ENCODE results near the gene FRS2. TPM values are rescaled to one million over a fixed set of nuclear protein-coding genes. Genes with fewer than 3 reads are reported as not detected.
A peak's percentile ranks its signal among the peaks of the same experiment; 100 is the strongest.

FRS2 gene
- total RNA-seq, 1 experiment from 2014 or later, result 33.7 TPM

DNA sequence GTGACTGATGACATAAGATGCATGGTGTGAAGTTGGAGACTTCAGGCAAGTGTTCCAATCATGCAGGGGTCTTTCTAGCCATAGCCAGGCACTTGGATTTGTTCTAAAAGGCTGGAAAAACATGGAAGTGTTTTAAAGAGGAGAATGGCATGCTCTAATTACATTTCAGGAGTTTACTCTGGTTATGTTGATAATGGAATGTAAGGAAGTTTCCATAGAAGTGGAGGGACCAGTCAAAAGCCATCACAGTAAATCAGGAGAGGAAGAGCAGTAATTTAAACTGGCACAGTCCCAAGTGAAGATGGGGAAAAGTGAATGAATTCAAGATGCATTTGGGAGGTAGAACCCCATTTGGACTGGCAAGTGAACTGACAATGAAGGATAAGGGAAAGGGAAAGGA lies 13.9 kb upstream of the FRS2 start:
- DNase-seq, result no peak
- Mint-ChIP-seq H3K36me3 (ENCODE audit: insufficient read depth in 1 of 3, low read depth in 3 of 3) (no peaks in the 10 kb centered on the region), H3K4me1 (no peaks in the 10 kb centered on the region), H3K27ac (peak overlapping the region in 1 of 3 experiments; percentile 46; a peak in 2 of 7 replicates), H3K27me3 (ENCODE audit: low read depth) (no peaks in the 10 kb centered on the region), H3K4me3 (no peak overlapping the region), H3K9me3 (no peaks in the 10 kb centered on the region; a peak in 1 of 5 replicates)
- Histone ChIP-seq H4K8ac (replicated peaks; ENCODE audit: insufficient read length, low read depth, low read length) (no peak overlapping the region), H2BK20ac (ENCODE audit: low read depth, low read length, poor library complexity, severe bottlenecking) (no peak overlapping the region), H3K79me1 (ENCODE audit: insufficient read depth, low read depth, low read length, poor library complexity, severe bottlenecking) (no peaks in the 10 kb centered on the region), H3K9me3 (ENCODE audit: control insufficient read depth, low read depth, low read length) (no peaks in the 10 kb centered on the region), H2BK120ac (ENCODE audit: low read depth, low read length, poor library complexity, severe bottlenecking) (no peak overlapping the region), H3K9ac (ENCODE audit: extremely low read depth, insufficient read length, low read length) (no peak overlapping the region), H3K4me2 (ENCODE audit: insufficient read depth, insufficient read length, low read length) (no peak overlapping the region), H3K56ac (ENCODE audit: insufficient read length, low read depth, low read length) (no peak overlapping the region), H3T11ph (ENCODE audit: low read length) (no peak overlapping the region), H3K18ac (ENCODE audit: insufficient read length, low read depth, low read length) (no peak overlapping the region), H4K91ac (ENCODE audit: insufficient read length, low read depth, low read length) (no peak overlapping the region), H4K20me1 (ENCODE audit: control insufficient read depth, insufficient read depth, insufficient read length) (no peaks in the 10 kb centered on the region), H2AFZ (ENCODE audit: low read length) (no peak overlapping the region), H3K14ac (ENCODE audit: insufficient read depth, low read length) (no peak overlapping the region), H2BK5ac (ENCODE audit: insufficient read length, low read length) (no peak overlapping the region), H3K4me1 (ENCODE audit: insufficient read depth, low read length) (no peaks in the 10 kb centered on the region), H2AK5ac (ENCODE audit: insufficient read length, low read length) (no peak overlapping the region), H3K4ac (ENCODE audit: low read depth, low read length) (no peak overlapping the region), H3K23me2 (ENCODE audit: insufficient read length, low read depth, low read length, poor library complexity, severe bottlenecking) (no peaks in the 10 kb centered on the region), H3K27me3 (ENCODE audit: insufficient read depth, low read length) (no peaks in the 10 kb centered on the region), H3K79me2 (ENCODE audit: insufficient read depth, low read length) (no peaks in the 10 kb centered on the region), H2BK15ac (ENCODE audit: low read depth, low read length) (no peak overlapping the region), H4K5ac (ENCODE audit: insufficient read length, low read depth, low read length) (no peak overlapping the region), H3K27ac (ENCODE audit: insufficient read length, low read depth, low read length) (no peak overlapping the region), H2BK12ac (ENCODE audit: insufficient read length, low read depth, low read length) (no peak overlapping the region), H3K23ac (ENCODE audit: insufficient read length, low read depth, low read length) (no peak overlapping the region)
- TF ChIP-seq, protein P1, sequence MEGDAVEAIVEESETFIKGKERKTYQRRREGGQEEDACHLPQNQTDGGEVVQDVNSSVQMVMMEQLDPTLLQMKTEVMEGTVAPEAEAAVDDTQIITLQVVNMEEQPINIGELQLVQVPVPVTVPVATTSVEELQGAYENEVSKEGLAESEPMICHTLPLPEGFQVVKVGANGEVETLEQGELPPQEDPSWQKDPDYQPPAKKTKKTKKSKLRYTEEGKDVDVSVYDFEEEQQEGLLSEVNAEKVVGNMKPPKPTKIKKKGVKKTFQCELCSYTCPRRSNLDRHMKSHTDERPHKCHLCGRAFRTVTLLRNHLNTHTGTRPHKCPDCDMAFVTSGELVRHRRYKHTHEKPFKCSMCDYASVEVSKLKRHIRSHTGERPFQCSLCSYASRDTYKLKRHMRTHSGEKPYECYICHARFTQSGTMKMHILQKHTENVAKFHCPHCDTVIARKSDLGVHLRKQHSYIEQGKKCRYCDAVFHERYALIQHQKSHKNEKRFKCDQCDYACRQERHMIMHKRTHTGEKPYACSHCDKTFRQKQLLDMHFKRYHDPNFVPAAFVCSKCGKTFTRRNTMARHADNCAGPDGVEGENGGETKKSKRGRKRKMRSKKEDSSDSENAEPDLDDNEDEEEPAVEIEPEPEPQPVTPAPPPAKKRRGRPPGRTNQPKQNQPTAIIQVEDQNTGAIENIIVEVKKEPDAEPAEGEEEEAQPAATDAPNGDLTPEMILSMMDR (conservative IDR thresholded peaks at IDR 0.05), result no peak
